Measurements from ENCODE around the gene METTL14.

Gene METTL14

GRCh38 chr4:118683513-118683912, 1.7 kb upstream of the METTL14 start:
- no peak overlapping the region for H3K4me3 ChIP-seq (ENCODE audit: control insufficient read depth, low read depth, low read length)
- TF ChIP-seq CTCF (IDR thresholded peaks at IDR 0.05; ENCODE audit: control insufficient read depth, insufficient read depth, low read depth, low read length, missing control alignments) = no peak
- no peak for DNase-seq (ENCODE audit: low read depth)

GRCh38 chr4:118703118-118703517, 17.9 kb downstream of the METTL14 start:
- DNase-seq (ENCODE audit: low read depth) = no peak
- no peak overlapping the region for H3K4me3 ChIP-seq (ENCODE audit: control insufficient read depth, low read depth, low read length)
- no peak for TF ChIP-seq CTCF (IDR thresholded peaks at IDR 0.05; ENCODE audit: control insufficient read depth, insufficient read depth, low read depth, low read length, missing control alignments)

- no peak for TF ChIP-seq CTCF (IDR thresholded peaks at IDR 0.05; ENCODE audit: control insufficient read depth, insufficient read depth, low read depth, low read length, missing control alignments)
- no peak overlapping the region for H3K4me3 ChIP-seq (ENCODE audit: control insufficient read depth, low read depth, low read length)
Measured at GRCh38 chr4:118711052-118711451, 25.9 kb downstream of the METTL14 start.

GRCh38 chr4:118712872-118713271, 27.7 kb downstream of the METTL14 start:
- H3K4me3 ChIP-seq (ENCODE audit: control insufficient read depth, low read depth, low read length) = no peak overlapping the region
- DNase-seq (ENCODE audit: low read depth) = no peak
- no peak for TF ChIP-seq CTCF (IDR thresholded peaks at IDR 0.05; ENCODE audit: control insufficient read depth, insufficient read depth, low read depth, low read length, missing control alignments)

More at GRCh38 chr4:118711052-118711451, 25.9 kb downstream of the METTL14 start:
- no peak for DNase-seq (ENCODE audit: low read depth)

- DNase-seq (ENCODE audit: low read depth) = no peak
- no peak overlapping the region for H3K4me3 ChIP-seq (ENCODE audit: control insufficient read depth, low read depth, low read length)
- no peak for TF ChIP-seq CTCF (IDR thresholded peaks at IDR 0.05; ENCODE audit: control insufficient read depth, insufficient read depth, low read depth, low read length, missing control alignments)
Measured at GRCh38 chr4:118714682-118715081, 29.5 kb downstream of the METTL14 start.

- DNase-seq (ENCODE audit: low read depth) = no peak
- TF ChIP-seq CTCF (IDR thresholded peaks at IDR 0.05; ENCODE audit: control insufficient read depth, insufficient read depth, low read depth, low read length, missing control alignments) = no peak
- no peak overlapping the region for H3K4me3 ChIP-seq (ENCODE audit: control insufficient read depth, low read depth, low read length)
Measured at GRCh38 chr4:118716304-118716703, 31.1 kb downstream of the METTL14 start.

Data from AG09309 (cell line).